RWPE2 (cell line): Measurements from ENCODE around the gene TMEM266.
"Not testable (repeated sequence)": the region's sequence is repeated elsewhere in the genome, so short reads cannot be mapped to it uniquely, and the experiment has no call there.

Experiments
- ATAC-seq: fragments of 200-7000 bp; cut with Tn5 transposase; 3 replicates; pipeline ENCODE4 v1.9.1; 2021; ENCODE audit warnings: low read depth
- DNase-seq: peaks from one replicate; pipeline ENCODE4 v3.0.0-alpha.2; 2020; ENCODE audit warnings: low spot score
- H3K27ac ChIP-seq: fragments of 450-650 bp; 2 replicates; pipeline ENCODE4 v1.5.1; 2017; ENCODE audit warnings: mild to moderate bottlenecking; ENCODE audit not compliant: poor library complexity, severe bottlenecking
- H3K27me3 ChIP-seq: fragments of 250-450 bp; sonication (Bioruptor Pico); 2 replicates; pipeline ENCODE4 v1.5.1; 2021; ENCODE audit warnings: mild to moderate bottlenecking, moderate library complexity; ENCODE audit not compliant: insufficient read depth, poor library complexity, severe bottlenecking
- H3K36me3 ChIP-seq: fragments of 250-450 bp; sonication (Bioruptor Pico); 2 replicates; pipeline ENCODE4 v1.5.1; 2020; ENCODE audit warnings: low read depth, mild to moderate bottlenecking, moderate library complexity
- H3K4me1 ChIP-seq: fragments of 250-450 bp; sonication (Bioruptor Pico); 2 replicates; pipeline ENCODE4 v1.5.1; 2021; ENCODE audit warnings: mild to moderate bottlenecking, moderate library complexity; ENCODE audit not compliant: insufficient read depth, poor library complexity, severe bottlenecking
- H3K4me3 ChIP-seq: fragments of 250-450 bp; sonication (Bioruptor Pico); 2 replicates; pipeline ENCODE4 v1.5.1; 2021; ENCODE audit warnings: mild to moderate bottlenecking, moderate library complexity; ENCODE audit not compliant: severe bottlenecking
- H3K9me3 ChIP-seq: fragments of 250-450 bp; sonication (Bioruptor Pico); 2 replicates; pipeline ENCODE4 v1.5.1; 2021; ENCODE audit warnings: mild to moderate bottlenecking, moderate library complexity; ENCODE audit not compliant: severe bottlenecking
- TF ChIP-seq, protein P1 (sequence below): fragments of 450-650 bp; IDR thresholded peaks from one replicate; pipeline ENCODE4 v1.5.1; 2017; ENCODE audit warnings: mild to moderate bottlenecking, moderate library complexity; ENCODE audit not compliant: poor library complexity, severe bottlenecking

TMEM266 gene

DNA sequence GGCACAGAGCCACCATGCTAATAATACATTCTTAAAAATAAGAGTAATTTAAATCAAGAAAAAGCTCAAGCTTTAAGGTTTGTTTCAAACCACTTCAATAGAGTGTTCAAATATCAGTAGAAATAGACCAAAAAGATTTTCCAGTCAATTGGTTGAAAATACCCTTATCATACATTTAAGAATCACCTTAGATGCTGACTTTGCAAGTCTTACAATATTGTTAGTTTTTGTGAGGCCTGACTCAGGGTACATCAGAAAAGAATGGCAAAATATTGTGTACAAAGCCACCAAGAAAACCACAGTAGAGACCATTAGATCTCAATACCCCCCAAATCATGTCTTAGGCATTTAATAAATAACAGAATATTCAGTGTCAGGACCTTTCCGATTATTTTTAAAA is 27.7 kb upstream of the TMEM266 start:
- Histone ChIP-seq H3K36me3 (no peaks in the 10 kb centered on the region), H3K27me3 (peaks cover 13% of the 10 kb centered on the region), H3K9me3 (no peaks in the 10 kb centered on the region), H3K4me1 (no peaks in the 10 kb centered on the region), H3K27ac (no peak overlapping the region), H3K4me3 (no peak overlapping the region)
- ATAC-seq (no peak), DNase-seq (no peak)
- TF ChIP-seq, protein P1, sequence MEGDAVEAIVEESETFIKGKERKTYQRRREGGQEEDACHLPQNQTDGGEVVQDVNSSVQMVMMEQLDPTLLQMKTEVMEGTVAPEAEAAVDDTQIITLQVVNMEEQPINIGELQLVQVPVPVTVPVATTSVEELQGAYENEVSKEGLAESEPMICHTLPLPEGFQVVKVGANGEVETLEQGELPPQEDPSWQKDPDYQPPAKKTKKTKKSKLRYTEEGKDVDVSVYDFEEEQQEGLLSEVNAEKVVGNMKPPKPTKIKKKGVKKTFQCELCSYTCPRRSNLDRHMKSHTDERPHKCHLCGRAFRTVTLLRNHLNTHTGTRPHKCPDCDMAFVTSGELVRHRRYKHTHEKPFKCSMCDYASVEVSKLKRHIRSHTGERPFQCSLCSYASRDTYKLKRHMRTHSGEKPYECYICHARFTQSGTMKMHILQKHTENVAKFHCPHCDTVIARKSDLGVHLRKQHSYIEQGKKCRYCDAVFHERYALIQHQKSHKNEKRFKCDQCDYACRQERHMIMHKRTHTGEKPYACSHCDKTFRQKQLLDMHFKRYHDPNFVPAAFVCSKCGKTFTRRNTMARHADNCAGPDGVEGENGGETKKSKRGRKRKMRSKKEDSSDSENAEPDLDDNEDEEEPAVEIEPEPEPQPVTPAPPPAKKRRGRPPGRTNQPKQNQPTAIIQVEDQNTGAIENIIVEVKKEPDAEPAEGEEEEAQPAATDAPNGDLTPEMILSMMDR: no peak

DNA sequence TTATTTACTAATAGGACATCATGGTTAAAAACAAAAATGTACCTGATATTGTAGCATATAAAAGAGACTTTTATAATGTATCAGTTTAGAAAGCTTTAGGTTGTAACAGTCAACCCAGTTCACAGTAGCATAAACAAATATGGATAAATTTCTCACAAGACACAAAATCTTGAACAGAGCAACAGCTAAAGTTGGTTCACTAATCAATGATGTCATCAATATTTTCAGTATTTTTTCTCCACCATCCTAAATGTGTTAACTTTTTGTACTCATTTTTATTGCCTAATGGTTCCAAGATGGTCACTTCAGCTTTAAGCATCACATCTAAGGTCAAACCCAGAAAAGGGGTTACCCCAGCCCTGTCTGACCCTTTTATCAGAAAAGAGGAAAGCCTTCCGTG is 26.3 kb upstream of the TMEM266 start:
- no peaks in the 10 kb centered on the region for H3K4me1 ChIP-seq

GRCh38 chr15:76034111-76034510 is 25.7 kb upstream of the TMEM266 start:
- TF ChIP-seq, protein P1: no peak
- Histone ChIP-seq H3K4me3 (no peak overlapping the region), H3K9me3 (peaks cover 1% of the 10 kb centered on the region), H3K27me3 (peaks cover 13% of the 10 kb centered on the region), H3K27ac (no peak overlapping the region), H3K4me1 (no peaks in the 10 kb centered on the region), H3K36me3 (no peaks in the 10 kb centered on the region)
- DNase-seq: no peak
- no peak for ATAC-seq

More for the DNA sequence above, 26.3 kb upstream of the TMEM266 start:
- ATAC-seq (no peak), DNase-seq (no peak)
- Histone ChIP-seq H3K9me3 (no peaks in the 10 kb centered on the region), H3K4me3 (no peak overlapping the region), H3K27ac (no peak overlapping the region), H3K36me3 (no peaks in the 10 kb centered on the region), H3K27me3 (peaks cover 13% of the 10 kb centered on the region)
- TF ChIP-seq, protein P1: no peak

DNA sequence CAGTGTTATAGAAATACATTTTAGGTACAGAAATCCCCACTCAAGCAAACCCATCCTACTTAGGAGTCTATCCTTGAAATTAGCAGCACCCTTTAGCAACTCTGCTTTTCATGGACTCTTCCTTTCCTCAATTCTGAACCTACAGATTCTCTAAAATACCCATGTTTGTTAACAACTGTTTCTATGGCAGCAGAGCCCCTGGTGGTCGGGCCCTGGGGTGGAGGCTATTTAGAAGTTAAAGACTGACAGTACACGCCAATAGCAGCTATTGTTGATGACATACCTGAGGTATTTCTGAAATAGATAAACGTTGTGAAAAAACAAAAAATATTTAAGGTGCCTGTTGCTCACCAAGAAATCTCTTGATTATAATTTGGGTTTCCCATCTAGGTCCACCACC is 24.2 kb upstream of the TMEM266 start:
- no peak for DNase-seq
- no peaks in the 10 kb centered on the region for H3K36me3 ChIP-seq
- H3K27ac ChIP-seq: no peak overlapping the region
- H3K27me3 ChIP-seq: peaks cover 15% of the 10 kb centered on the region
- H3K4me1 ChIP-seq: no peaks in the 10 kb centered on the region
- peaks cover 6% of the 10 kb centered on the region for H3K9me3 ChIP-seq
- no peak overlapping the region for H3K4me3 ChIP-seq
- ATAC-seq: no peak
- TF ChIP-seq, protein P1: no peak

DNA sequence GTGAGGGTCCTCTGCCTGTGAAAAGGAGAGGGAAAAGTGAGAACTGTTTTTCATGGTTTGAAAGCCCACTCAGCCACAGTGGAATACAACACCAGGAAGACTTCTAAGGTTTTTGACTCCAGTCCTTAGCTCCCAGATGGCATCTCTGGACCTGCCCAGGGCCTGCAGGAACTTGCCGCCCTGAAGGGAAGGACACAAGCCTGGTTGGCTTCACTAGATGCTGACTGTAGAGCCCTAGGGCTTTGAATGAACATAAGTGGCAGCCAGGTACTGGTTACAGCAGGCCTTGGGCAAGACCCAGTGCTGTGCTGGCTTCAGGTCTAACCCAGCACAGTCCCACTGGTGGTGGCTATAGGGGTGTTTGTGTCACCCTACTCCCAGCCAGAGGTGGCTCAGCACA is 21.3 kb upstream of the TMEM266 start:
- Histone ChIP-seq H3K4me3 (no peak overlapping the region), H3K27ac (no peak overlapping the region), H3K4me1 (no peaks in the 10 kb centered on the region), H3K27me3 (peaks cover 24% of the 10 kb centered on the region), H3K36me3 (no peaks in the 10 kb centered on the region), H3K9me3 (peaks cover 24% of the 10 kb centered on the region)
- ATAC-seq: peak; percentile 91
- DNase-seq: no peak
- TF ChIP-seq, protein P1: no peak

DNA sequence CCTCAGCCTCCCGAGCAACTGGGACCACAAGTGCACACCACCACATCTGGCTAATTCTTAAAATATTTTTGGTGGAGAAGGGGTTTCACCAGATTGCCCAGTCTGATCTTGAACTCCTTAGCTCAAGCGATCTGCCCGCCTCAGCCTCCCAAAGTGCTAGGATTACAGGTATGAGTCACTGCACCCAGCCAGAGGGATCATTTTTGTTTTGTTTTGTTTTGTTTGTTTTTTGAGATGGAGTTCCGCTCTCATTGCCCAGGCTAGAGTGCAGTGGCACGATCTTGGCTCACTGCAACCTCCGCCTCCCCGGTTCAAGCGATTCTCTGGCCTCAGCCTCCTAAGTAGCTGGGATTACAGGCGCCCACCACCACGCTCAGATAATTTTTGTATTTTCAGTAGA is 5.6 kb upstream of the TMEM266 start:
- H3K9me3 ChIP-seq, H3K27ac ChIP-seq, DNase-seq, H3K36me3 ChIP-seq, H3K4me3 ChIP-seq, H3K4me1 ChIP-seq, ATAC-seq: not testable (repeated sequence)
- peaks cover 12% of the 10 kb centered on the region for H3K27me3 ChIP-seq
